Embryonic facial prominence (tissue), 1 donor: ENCODE results near the gene THBD.

Experiments used
- DNase-seq: peaks from one replicate; pipeline ENCODE4 v3.0.0-alpha.2; 2016; ENCODE audit errors: extremely low spot score

Gene THBD

DNA sequence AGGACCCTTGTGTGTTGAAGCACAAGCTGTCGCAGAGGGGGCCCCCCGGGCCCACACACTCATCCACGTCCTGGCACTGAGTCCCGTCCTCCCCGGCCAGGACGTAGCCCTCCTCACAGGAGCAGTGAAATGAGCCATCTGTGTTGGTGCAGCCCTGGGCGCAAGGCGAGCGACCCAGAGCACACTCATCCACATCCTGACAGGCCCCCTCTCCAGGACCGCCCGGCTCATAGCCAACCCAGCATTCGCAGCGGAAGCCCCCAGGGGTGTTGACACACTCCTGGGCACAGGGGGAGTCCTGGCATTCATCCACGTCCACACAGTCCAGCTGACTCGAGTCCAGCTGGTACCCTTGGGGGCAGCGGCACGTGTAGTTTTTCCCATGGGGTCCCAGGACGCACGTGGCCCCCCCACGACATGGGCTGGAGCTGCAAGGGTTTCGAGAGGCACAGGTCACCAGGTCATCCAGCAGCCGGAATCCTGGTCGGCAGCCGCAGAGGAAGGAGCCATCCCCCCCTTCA lies 35.4 kb upstream of the THBD start:
- no peak for DNase-seq

DNA sequence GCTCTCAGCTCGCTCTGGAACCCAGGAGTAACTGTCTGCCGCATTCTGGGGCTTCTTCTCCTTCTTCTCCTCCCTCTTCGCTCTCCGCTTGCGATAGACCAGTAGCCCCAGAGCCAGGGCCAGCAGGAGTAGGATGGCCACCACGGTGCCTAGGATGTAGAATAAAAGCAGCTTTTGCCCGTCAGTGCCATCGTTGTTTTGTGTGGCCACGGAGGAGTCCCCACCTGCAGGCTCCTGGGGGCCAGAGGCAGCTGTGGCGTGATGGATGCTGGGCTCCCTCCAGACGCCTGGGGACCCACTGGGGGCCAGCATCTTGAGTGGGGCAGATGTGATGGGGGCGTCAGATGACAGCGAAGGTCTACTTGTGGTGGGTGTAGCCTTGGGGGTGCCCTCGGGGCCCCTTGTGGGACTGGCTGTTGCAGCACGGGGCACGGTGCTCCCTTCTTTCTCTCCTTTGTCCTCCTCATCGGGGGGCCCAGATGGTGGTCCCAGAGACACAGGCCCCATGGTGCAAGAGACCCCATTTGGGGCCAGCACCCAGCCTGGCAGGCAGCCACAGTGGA lies 34.9 kb upstream of the THBD start:
- no peak for DNase-seq

DNA sequence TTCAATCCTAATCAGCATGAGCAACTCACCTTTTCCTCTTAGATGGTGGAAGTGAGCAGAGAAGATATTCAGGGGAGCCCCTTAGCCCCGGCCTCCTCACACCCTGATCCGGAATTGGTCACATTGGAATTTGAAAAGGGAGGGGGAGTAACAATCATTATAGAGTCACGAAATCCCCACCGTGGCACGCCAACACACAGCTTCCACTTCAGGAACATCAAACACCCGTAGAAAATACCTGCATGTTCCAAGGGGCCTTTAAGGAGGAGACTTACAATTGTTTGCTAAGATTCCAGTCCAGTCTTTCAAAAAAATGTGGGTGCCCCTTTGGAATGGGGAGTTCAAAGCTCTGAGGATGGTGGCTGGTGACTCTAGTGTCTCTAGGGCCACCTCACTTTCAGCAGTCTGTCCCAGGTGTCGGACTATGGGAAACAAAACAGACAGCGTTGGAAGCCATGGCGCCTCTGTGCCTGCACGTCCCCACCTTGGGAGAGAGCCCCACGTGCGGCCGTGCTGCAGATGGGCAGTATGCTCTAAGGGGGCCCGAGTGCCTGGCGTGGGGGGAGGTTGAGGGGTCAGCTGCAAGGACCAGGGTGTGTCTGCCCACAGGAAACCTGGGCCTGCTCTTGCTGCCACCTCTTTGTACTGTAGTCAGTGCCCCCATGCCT lies 34.2 kb upstream of the THBD start:
- DNase-seq: no peak

DNA sequence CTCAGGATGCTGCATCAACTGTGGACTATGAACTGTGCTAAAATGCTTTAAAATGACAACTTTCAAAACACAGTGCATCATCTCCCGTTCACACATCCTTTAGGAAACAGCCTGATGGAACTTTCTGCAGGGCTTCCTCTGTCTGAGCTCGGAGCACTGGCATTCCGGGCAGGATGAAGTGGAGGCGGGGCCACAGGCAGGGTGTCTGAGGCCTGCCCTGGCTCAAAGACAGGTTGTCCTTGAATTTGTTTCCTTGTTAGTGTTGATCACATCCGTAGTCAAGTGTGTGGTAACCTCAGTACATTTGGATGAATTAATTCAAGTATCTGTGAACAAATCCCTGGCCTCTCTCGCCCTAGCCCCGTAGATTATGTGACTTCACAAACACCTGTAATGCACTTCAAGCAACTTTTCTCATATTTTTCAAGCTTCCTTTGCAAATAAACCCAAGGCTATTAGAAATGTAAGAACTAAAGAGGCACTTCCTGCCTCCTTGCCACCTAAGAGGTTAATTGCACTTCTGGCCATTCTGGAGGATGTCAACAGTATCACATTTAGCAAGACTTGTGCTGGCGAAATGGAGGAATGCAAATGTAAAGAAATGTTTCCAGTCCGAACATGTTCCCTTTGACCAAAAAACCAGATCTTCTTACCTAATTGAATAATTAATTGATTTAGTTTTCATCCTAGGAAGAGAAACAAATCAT lies 33.5 kb upstream of the THBD start:
- DNase-seq: no peak

DNA sequence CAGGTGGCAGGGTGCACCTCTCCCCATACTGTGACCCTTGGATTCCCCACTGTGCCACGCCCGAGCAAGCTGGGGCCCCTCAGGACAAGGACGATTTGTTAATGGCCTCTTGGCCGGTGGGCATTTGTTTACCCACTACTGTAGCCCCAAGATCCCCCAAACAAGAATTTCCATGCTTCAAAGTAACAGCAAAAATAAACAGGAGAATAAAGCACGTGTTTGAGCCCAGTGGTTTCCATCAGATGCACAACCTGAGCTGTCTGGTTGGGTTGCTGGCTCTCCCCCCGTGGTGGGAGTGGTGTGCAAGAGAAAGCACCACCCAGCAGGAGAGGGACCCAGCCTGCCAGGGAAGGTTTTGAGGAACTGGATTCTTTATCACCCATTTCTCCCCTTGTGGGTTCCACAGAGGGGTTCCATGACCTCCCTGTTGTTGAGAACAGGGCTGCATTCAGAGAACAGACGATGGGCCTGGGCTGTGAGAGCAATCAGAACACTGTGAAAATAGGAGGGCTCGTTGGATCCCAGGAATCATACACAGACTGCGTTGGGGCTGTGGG lies 31.9 kb upstream of the THBD start:
- DNase-seq: no peak

DNA sequence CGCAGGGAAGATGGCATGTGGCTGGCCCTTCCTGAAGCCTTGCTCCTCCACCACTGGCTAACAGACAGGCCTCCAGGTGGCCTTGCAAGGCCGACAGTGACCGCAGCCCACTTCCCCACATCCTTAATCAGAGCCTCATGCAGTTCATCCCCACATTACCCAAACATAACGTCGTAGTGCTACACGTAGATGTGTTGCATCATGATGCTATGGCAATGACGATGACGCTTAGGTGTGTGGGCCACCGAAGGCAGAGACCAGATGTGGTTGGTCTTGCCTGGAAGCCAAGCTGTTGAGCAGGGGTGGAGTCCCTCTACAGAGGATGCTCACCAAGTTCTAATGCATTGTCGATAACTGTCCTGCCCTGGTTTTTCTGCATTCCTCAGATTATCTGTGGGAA lies 31.0 kb upstream of the THBD start:
- no peak for DNase-seq

DNA sequence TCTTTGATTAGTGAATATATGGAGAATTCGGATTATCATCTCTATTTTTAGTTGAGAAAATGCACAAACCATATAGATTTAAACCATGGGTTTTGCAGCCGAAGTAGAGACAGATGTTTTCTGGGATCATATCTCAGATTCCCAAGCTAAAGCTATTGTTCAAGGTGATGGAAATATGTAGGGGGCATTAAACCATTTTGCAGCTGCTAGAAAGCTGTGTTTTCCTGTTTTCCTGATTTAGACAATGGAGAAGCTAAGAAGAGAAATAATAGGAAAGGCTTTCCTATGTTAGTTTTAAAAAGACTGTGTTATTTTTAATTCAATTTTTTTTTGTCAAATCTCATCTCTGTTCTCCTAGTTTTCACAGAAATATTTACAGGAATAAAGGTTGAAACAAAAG lies 30.5 kb upstream of the THBD start:
- DNase-seq: no peak

DNA sequence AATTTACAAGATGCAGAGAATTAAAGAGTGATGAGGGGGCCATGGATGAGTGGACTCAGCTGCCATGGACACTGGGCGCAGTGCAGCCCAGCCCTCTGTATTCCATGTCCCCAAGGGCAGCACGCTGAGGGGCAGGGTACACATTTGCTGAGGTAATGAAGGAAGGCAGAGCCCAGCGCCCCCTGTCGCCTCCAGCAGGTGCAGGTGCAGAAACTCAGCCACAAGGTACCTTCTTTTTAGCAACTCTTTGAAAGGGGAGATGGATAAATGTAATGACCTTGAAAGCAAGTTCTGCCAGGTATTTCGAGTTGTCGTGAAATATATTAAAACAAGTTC lies 29.5 kb upstream of the THBD start:
- no peak for DNase-seq

DNA sequence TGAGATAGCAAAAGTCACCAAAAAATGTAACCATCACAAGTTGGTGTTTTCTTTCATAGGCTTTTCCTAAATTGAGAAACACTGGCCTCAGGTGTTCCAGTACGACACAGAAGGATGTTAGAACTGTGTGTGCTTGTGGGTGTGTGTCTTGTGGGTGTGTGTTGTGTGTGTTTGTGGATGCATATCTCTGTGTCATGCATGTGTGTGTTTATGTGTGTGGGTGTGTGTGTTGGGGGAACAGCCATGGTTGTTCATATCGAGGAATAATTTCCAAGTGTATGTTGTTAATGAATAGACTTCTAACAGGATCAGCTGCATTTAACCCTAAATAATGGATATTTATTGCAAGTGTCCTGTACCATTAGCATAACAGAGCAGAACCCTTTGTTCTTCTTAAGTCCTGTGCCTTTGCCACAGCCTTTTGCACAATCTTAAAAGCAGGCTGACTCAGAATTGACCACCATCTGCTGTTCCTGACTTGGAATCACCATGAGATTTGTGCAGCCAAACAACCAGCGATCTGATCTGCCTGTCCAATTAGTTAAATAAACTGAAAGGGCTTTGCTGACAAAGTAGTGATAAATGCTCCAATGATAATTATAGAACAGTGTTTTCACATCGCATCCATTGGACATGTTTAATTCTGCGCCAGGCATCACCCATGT lies 29.0 kb upstream of the THBD start:
- DNase-seq: no peak

DNA sequence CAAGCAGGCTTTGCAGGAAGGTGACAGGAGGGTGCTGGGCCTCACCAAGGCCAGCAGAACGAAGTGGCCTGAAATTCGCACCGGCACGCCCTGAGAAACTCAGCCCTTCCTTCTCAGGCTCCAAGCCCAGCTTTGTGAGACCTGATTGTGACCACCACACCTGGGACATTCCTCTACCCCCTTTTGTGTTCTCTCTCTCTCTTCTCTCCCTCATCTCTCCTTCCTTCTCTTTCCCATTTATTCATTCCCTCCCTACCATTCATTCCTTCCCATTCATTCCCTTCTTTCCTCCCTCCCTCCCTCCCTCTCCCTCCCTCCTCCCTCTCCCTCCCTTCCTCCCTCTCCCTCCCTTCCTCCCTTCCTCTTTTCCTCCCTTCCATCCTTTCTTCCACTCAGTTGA lies 27.8 kb upstream of the THBD start:
- no peak for DNase-seq

DNA sequence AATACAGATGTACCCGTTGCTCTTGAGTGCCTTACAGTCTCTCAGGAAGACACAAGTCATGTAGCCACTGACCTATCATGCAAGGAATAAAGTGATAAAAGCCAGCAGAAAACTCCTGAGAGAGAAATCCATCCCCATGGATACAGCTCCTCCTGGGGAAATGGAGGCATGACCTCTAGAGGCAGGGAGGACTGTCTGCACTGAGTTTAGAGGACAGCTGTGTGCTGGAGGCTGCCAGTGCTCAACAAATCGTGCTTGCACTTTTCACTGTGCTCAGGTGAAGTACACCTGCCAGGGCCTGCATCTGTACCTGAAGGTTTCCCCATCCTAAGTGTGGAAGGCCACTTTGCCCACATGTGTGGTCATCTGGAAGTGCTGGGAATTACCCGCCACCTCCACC lies 24.6 kb upstream of the THBD start:
- DNase-seq: no peak

DNA sequence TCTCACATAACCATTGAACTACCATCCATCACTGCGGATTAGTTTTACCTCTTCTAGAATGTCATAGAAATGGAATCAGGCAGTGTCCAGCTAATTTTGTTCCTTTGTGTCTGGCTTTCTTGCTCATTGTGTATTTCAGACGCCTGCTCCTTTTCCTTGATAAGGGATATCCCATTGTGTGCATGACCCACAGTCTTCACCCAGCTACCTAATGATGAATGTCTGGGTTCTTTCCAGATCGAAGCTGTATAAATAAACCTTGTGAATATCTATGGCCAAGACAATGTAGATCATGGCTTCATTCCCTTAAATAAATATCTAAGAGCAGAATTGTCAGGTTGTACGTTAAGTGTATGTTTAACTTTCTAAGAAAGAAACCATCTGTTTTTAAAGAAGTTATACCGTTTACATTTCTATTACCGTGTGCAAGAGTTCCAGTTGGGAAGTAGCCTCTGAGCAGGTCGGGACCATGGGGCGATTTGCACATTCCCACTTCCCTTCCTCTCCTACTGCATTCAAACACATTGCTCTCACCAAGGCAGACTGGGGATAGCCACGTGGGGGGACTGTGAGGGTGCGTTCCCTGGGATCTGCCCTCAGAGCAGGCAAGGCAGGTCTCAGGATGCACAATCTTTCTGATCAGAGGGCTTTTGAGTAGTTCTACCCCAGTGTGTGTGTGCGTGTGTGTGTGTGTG lies 23.6 kb upstream of the THBD start:
- DNase-seq: no peak

DNA sequence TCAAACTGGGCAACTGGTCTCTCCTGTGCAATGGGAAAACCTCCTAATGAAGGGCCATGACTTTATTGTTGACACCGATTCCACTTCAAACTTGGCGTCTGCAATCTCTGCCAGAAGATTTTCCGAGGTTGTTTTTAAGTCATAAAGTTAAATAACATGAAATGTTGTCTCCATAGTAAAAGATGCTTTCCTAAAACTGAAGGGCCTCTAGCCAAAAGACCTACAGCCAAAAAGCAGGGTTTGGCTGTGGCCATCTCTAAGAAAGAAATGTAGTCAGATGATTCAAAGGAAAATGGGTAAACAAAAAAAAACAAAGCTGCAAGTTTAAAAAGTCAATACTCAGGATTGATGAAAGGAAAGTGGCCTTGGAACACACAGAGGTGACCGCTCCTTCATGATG lies 22.5 kb upstream of the THBD start:
- no peak for DNase-seq

DNA sequence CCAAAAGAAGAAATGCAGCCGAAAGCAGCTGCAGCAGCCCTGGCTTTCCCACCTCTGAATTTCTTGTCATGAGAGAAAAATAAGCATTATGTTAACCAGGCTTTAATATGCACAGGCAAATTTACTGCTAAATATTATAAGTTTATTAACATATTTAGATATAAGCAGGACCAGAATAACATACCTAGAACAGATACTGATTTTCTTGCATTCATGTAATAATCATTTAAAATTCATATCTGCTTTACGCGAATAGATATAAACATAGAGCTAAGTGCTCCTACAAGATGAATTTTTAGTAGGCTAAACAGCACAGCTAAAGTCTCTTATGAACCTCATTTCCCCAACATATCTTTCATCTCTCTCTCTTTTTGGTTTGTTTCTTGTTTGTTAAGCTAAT lies 21.9 kb upstream of the THBD start:
- no peak for DNase-seq

DNA sequence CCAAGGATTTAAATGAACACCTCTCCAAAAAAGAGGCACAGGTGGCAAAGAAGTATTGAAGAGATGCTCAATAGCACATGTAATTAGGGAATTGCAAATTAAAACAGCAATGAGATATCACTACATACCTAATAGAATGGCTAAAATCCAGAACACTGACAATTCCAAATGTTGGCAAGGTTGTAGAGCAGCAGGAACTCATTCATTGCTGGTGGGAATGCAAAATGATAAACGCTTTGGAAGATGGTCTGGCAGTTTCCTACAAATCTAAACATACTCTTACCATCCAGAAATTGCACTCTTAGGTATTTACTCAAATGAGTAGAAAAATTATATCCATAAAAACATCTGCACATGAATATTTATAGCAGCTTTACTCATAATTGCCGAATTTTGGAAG lies 19.6 kb upstream of the THBD start:
- no peak for DNase-seq

DNA sequence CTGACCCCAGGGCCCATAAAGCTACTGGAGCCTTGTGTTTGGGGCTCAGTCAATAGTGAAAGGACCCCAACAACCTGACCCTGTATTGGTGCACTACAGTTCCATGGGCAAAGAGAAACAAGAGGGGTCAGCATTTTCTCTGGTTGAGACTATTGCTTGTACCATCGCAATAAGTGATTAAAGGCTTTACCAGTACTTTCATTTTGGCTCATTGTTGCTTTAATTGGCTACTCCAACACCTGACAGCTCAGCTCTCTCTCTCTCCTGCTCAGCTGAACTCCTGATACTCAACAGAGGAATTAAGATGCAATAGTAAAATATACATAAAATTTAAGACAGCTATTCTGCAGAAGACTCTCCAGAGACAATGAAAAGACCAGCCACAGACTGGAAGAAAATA lies 18.8 kb upstream of the THBD start:
- no peak for DNase-seq

DNA sequence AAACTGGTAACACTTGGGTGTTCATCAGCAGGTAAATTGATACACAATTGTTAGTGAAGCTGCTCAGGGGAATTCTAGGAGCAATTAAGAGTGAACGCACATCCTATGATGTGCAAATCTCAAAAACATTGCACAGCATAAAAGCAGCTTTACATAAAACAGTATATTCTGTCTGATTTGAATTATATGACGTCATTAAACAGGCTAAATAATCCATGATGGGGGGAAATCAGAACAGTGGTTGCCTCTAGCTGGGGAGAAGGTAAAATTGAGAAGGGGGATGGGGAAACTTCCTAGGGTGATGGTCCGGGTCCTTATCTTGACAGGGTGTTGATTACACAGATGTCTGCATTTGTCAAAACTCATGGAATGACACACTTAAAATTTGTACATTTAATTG lies 17.3 kb upstream of the THBD start:
- no peak for DNase-seq

DNA sequence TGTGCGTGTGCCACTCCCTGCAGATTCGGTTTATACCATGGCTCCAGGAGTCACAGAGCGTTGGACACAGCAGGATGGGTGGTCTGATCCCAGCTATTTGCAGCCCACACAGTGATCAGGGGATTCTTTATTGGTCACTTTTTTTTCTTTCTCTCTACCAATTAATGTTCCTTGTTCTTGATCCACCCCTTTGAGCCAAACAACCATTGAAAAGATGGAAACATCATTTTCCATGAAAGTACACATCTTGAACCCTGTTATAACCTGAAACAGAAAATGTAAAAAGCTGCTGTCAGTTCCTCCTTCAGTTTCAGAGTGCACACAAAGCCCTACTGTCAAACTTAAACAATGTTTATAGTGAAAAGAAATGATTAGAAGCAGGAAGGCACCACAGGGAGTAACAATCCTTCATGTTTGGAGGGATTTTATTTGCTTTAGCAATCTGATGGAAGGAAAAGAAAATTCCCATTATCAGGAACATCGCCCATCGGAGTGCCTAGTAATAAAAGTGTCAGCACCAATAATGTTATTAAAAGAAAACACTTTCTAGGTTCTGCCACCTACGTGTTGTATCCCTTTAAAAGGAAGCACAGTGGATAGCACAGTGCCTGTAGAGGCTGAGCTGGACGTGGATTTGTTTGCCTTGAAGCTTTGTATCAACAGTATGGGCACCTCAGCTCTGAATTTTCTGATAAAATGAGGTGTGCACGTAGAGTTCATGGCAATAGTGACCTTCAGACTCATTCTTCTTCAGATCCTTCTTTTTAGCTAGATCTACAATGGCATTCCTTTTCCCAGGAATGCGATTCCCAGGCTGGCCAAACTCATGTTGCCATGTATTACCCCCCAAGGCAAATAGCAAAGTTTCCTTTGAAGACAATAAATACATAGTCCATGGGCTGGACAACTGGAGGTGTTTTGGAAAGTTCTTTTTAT lies 16.1 kb upstream of the THBD start:
- DNase-seq: no peak

DNA sequence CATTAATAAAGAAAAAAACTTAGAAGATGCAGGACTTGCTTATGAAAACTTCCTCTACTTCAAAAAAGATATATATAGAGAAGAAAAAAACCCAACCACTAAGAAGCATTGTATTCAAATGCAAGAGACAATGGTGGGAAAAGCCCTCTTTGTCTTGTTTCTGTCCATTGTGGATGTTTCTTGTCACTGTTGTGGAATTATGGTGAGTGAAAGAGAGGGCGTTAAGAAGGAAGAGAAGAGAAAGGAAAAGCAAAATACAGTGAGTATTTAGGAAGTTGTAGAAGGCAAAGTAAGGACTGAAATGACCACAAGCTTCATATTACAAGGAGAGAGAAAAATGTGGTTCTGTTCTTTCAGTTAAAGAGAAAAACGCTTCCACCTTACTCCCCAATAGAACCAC lies 14.1 kb upstream of the THBD start:
- DNase-seq: no peak

DNA sequence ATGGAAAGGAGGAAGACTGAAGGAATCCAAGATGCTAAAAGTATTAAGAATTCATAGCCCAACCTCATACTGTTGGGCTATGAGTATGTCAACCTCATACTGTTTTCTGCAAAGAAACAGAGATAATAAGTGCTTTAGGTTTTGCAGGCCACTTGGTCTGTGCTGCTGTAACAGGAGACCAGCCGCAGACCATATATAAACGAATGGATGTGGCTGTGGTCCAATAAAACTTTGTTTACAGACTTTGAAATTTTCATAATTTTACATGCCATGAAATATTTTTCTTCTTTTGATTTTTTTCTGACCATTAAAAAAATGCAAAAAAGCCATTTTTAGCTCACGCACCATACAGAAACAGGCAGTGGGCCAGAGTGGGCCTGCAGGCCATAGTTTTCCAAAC lies 13.7 kb upstream of the THBD start:
- no peak for DNase-seq

DNA sequence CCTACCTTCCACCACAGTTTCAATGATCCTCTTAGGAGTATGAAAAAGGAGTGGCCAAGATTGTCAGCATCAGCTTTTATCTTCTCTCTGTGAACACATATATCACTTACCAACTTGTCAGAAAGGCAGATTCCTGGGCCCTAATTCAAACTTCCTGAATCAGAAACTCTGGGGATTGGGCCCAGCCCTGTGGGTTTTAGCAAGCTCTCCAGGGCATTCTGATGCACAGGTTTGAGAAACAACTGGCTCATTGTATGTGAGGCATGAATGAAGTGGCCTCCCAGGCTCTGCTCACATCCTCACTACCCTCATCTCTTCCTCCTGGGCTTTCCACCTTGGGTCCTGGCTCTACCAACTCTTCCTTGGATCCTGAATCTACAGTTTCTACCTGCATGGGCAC lies 13.2 kb upstream of the THBD start:
- DNase-seq: no peak
